Activated T-cell treated with anti-CD3 and anti-CD28 coated beads for 4 hours (primary cell): ENCODE measurements around the gene STXBP2.

ENCODE experiments used
- DNase-seq: peaks from one replicate; pipeline ENCODE4 v3.0.0-alpha.2; 2020

STXBP2 gene

GRCh38 chr19:7681340-7682174 is 44.6 kb downstream of the STXBP2 start:
- peak; percentile 85 for DNase-seq

GRCh38 chr19:7682175-7682855 is 45.4 kb downstream of the STXBP2 start:
- DNase-seq, result no peak

GRCh38 chr19:7685546-7686445 is 48.9 kb downstream of the STXBP2 start:
- DNase-seq, result no peak

- DNase-seq, result no peak
Observed at GRCh38 chr19:7687177-7687576, 50.3 kb downstream of the STXBP2 start.

GRCh38 chr19:7689165-7689564 is 52.3 kb downstream of the STXBP2 start:
- no peak for DNase-seq

GRCh38 chr19:7690779-7691258 is 53.9 kb downstream of the STXBP2 start:
- DNase-seq, result no peak

GRCh38 chr19:7691497-7691896 is 54.6 kb downstream of the STXBP2 start:
- no peak for DNase-seq

GRCh38 chr19:7692417-7693088 is 55.6 kb downstream of the STXBP2 start:
- no peak for DNase-seq

- DNase-seq, result no peak
Observed at GRCh38 chr19:7694499-7694898, 57.6 kb downstream of the STXBP2 start.
